Uterus (tissue), 2 donors: ENCODE data around the gene FHAD1.

ENCODE experiments used
- POLR2A ChIP-seq, 2 donors: fragments of 450-650 bp; IDR thresholded peaks; one replicate each; pipeline ENCODE4 v1.6.1; 2016; ENCODE audit warnings: antibody characterized with exemption in 2 of 2, mild to moderate bottlenecking in 1 of 2, moderate library complexity in 1 of 2
- TF ChIP-seq, protein P1 (sequence below), 4 experiments: fragments of 200-600 bp in 2 of 4; fragments of 450-650 bp in 2 of 4; sonication (generic) in 2 of 4; IDR thresholded peaks; one replicate each; pipeline ENCODE4 v1.5.1; 2016 to 2019; ENCODE audit warnings: antibody characterized with exemption in 4 of 4, mild to moderate bottlenecking in 2 of 4, moderate library complexity in 1 of 4

DNA sequence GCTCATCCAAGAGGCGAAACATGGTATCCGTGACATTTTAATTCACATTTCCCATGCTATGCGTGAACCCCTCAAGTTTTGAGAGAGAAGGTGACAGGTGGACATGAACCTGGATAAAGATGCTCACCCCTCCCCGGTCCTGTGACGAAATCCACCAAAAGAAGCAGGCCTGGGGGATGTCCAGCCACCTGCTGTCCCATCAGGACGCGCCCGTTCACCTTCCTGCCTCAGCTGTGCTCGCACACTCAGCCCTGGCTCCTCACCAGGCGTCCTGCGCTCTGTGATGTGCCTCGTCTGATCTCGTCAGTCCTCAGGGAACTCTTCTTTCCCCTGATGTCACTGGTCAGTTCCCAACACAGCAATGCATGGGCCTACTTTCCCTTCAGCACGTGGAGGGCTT lies 10.3 kb downstream of the FHAD1 start:
- TF ChIP-seq, protein P1, sequence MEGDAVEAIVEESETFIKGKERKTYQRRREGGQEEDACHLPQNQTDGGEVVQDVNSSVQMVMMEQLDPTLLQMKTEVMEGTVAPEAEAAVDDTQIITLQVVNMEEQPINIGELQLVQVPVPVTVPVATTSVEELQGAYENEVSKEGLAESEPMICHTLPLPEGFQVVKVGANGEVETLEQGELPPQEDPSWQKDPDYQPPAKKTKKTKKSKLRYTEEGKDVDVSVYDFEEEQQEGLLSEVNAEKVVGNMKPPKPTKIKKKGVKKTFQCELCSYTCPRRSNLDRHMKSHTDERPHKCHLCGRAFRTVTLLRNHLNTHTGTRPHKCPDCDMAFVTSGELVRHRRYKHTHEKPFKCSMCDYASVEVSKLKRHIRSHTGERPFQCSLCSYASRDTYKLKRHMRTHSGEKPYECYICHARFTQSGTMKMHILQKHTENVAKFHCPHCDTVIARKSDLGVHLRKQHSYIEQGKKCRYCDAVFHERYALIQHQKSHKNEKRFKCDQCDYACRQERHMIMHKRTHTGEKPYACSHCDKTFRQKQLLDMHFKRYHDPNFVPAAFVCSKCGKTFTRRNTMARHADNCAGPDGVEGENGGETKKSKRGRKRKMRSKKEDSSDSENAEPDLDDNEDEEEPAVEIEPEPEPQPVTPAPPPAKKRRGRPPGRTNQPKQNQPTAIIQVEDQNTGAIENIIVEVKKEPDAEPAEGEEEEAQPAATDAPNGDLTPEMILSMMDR (IDR thresholded peaks at IDR 0.05) = no peak
- TF ChIP-seq POLR2A (IDR thresholded peaks at IDR 0.05) = no peak
